Measurements from ENCODE around the gene PRKG1. TPM values are rescaled to one million over a fixed set of nuclear protein-coding genes. Genes with fewer than 3 reads are reported as not detected.

PRKG1 gene
- total RNA-seq, 1 donor: 19.5 TPM

DNA sequence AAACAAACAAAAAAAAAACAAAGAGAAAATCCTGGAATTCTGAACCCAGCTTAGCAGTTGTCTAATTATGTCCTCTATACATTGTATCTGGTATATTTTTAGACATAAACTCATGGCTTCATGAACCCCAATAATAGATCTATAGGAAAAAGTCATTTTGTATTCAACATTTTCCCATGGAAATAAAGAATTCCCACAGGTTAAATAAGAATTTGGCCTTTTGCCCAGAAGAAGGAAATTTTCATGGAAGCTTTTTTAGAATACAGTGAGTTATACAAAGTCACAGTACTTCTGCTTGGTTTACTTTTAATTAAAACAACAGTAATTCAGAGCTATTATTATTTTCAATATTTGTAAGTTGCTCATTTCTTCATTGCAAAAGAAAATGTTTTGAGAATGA, 2.1 kb upstream of the PRKG1 start:
- H3K27me3 ChIP-seq (ENCODE audit: insufficient read depth, low read length): peaks cover 18% of the 10 kb centered on the region
- no peak for DNase-seq (ENCODE audit: insufficient read length, low spot score, missing footprints)
- H3K4me1 ChIP-seq (ENCODE audit: insufficient read depth, low read length): peaks cover 6% of the 10 kb centered on the region
- TF ChIP-seq, protein P1, sequence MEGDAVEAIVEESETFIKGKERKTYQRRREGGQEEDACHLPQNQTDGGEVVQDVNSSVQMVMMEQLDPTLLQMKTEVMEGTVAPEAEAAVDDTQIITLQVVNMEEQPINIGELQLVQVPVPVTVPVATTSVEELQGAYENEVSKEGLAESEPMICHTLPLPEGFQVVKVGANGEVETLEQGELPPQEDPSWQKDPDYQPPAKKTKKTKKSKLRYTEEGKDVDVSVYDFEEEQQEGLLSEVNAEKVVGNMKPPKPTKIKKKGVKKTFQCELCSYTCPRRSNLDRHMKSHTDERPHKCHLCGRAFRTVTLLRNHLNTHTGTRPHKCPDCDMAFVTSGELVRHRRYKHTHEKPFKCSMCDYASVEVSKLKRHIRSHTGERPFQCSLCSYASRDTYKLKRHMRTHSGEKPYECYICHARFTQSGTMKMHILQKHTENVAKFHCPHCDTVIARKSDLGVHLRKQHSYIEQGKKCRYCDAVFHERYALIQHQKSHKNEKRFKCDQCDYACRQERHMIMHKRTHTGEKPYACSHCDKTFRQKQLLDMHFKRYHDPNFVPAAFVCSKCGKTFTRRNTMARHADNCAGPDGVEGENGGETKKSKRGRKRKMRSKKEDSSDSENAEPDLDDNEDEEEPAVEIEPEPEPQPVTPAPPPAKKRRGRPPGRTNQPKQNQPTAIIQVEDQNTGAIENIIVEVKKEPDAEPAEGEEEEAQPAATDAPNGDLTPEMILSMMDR (IDR thresholded peaks at IDR 0.05; ENCODE audit: extremely low read depth, low read depth, low read length): no peak
- H4K20me1 ChIP-seq (ENCODE audit: insufficient read depth, low read length): no peaks in the 10 kb centered on the region
- no peak overlapping the region for H3K4me3 ChIP-seq (ENCODE audit: insufficient read depth, low read length)
- no peak overlapping the region for H3K27ac ChIP-seq (ENCODE audit: low read depth, low read length)
- H2AFZ ChIP-seq (ENCODE audit: low read length): no peak overlapping the region
- no peaks in the 10 kb centered on the region for H3K79me2 ChIP-seq (ENCODE audit: insufficient read depth, low read length)
- H3K4me2 ChIP-seq (ENCODE audit: insufficient read depth, low read length): no peak overlapping the region
- H3K9me3 ChIP-seq (ENCODE audit: low read depth, low read length): no peaks in the 10 kb centered on the region
- no peaks in the 10 kb centered on the region for H3K36me3 ChIP-seq (ENCODE audit: insufficient read depth, low read length)

GRCh38 chr10:51072921-51073434, 1.3 kb upstream of the PRKG1 start:
- H2AFZ ChIP-seq (ENCODE audit: low read length): peak overlapping the region; percentile 96
- H3K4me1 ChIP-seq (ENCODE audit: insufficient read depth, low read length): peaks cover 6% of the 10 kb centered on the region
- no peak overlapping the region for H3K27ac ChIP-seq (ENCODE audit: low read depth, low read length)
- H3K79me2 ChIP-seq (ENCODE audit: insufficient read depth, low read length): no peaks in the 10 kb centered on the region
- H3K27me3 ChIP-seq (ENCODE audit: insufficient read depth, low read length): peaks cover 18% of the 10 kb centered on the region
- DNase-seq (ENCODE audit: insufficient read length, low spot score, missing footprints): no peak
- H3K4me2 ChIP-seq (ENCODE audit: insufficient read depth, low read length): peak overlapping the region; percentile 92
- H3K36me3 ChIP-seq (ENCODE audit: insufficient read depth, low read length): no peaks in the 10 kb centered on the region
- TF ChIP-seq, protein P1 (IDR thresholded peaks at IDR 0.05; ENCODE audit: extremely low read depth, low read depth, low read length): no peak
- peak overlapping the region; percentile 82 for H3K4me3 ChIP-seq (ENCODE audit: insufficient read depth, low read length)
- H3K9me3 ChIP-seq (ENCODE audit: low read depth, low read length): no peaks in the 10 kb centered on the region
- H4K20me1 ChIP-seq (ENCODE audit: insufficient read depth, low read length): no peaks in the 10 kb centered on the region

- TF ChIP-seq, protein P1 (IDR thresholded peaks at IDR 0.05; ENCODE audit: extremely low read depth, low read depth, low read length): no peak
- H2AFZ ChIP-seq (ENCODE audit: low read length): peak overlapping the region; percentile 96
- no peak overlapping the region for H3K27ac ChIP-seq (ENCODE audit: low read depth, low read length)
- peak overlapping the region; percentile 82 for H3K4me3 ChIP-seq (ENCODE audit: insufficient read depth, low read length)
- no peaks in the 10 kb centered on the region for H4K20me1 ChIP-seq (ENCODE audit: insufficient read depth, low read length)
- no peaks in the 10 kb centered on the region for H3K79me2 ChIP-seq (ENCODE audit: insufficient read depth, low read length)
- DNase-seq (ENCODE audit: insufficient read length, low spot score, missing footprints): peak; percentile 81
- H3K4me2 ChIP-seq (ENCODE audit: insufficient read depth, low read length): peak overlapping the region; percentile 92
- peaks cover 6% of the 10 kb centered on the region for H3K4me1 ChIP-seq (ENCODE audit: insufficient read depth, low read length)
- no peaks in the 10 kb centered on the region for H3K9me3 ChIP-seq (ENCODE audit: low read depth, low read length)
- H3K27me3 ChIP-seq (ENCODE audit: insufficient read depth, low read length): peaks cover 18% of the 10 kb centered on the region
- H3K36me3 ChIP-seq (ENCODE audit: insufficient read depth, low read length): no peaks in the 10 kb centered on the region
Measured at GRCh38 chr10:51073453-51074237, 642 bp upstream of the PRKG1 start.
